ENCODE measurements around the gene FIG4.

GRCh38 chr6:109770779-109771178, 79.7 kb downstream of the FIG4 start:
- TF ChIP-seq CTCF (optimal IDR thresholded peaks at IDR 0.05 in 1 of 3, IDR thresholded peaks at IDR 0.05 in 1 of 3, conservative IDR thresholded peaks at IDR 0.05 in 1 of 3; ENCODE audit: extremely low read depth in 1 of 3, insufficient read depth in 2 of 3, low read length in 3 of 3) = no peak
- no peak for TF ChIP-seq EZH2 (IDR thresholded peaks at IDR 0.05; ENCODE audit: low read length)
